Activated T-helper 1 cell treated with anti-CD3 and anti-CD28 coated beads, Interleukin-2, amount 50 U/mL, for 16 hours (primary cell): ENCODE results near the gene APOBEC3F.
"Not testable (repeated sequence)": the region's sequence is repeated elsewhere in the genome, so short reads cannot be mapped to it uniquely, and the experiment has no call there.

Experiments
- DNase-seq, 2 donors: peaks; one replicate each; pipeline ENCODE4 v3.0.0-alpha.2; 2020; ENCODE audit warnings: low read depth in 1 of 2, low spot score in 1 of 2

APOBEC3F gene

GRCh38 chr22:39026509-39027150 lies 14.0 kb upstream of the APOBEC3F start:
- DNase-seq: no peak

DNA sequence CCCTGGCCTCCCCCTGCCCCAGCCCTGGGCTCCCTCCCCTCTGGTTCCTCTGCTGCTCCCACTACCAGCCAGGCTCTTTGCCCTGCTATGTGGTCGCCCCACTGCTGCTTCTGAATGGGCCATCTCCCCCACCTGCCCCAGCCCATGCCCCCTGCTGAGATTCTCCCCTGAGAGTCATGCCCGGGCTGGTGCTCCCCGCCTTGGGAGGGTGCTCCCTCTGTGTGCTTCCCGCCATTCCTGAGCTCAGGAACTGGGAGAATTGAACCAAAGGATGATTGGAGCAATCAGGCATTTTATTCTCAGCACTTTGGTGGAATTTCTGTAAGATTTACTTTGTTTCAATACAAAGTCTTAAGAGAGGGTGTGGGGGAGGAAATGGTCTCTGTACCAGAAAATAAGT lies 12.9 kb upstream of the APOBEC3F start:
- DNase-seq: no peak

GRCh38 chr22:39028281-39028680 lies 12.4 kb upstream of the APOBEC3F start:
- no peak for DNase-seq

DNA sequence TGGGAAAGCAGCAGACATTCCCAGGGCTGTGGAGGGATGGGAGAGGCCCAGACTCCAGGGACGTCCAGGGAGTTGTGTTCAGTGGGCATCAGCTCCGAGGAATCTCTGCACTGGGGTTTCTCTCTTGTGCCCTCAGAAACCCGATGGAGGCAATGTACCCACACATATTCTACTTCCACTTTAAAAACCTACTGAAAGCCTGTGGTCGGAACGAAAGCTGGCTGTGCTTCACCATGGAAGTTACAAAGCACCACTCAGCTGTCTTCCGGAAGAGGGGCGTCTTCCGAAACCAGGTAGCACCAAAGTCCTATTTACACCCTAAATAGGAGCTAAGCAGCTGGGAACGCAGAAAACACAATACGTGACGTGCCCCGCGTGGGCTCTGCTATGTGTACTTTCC lies 11.4 kb upstream of the APOBEC3F start:
- no peak for DNase-seq

- DNase-seq: no peak
Measured at GRCh38 chr22:39030705-39031104, 10.0 kb upstream of the APOBEC3F start.

DNA sequence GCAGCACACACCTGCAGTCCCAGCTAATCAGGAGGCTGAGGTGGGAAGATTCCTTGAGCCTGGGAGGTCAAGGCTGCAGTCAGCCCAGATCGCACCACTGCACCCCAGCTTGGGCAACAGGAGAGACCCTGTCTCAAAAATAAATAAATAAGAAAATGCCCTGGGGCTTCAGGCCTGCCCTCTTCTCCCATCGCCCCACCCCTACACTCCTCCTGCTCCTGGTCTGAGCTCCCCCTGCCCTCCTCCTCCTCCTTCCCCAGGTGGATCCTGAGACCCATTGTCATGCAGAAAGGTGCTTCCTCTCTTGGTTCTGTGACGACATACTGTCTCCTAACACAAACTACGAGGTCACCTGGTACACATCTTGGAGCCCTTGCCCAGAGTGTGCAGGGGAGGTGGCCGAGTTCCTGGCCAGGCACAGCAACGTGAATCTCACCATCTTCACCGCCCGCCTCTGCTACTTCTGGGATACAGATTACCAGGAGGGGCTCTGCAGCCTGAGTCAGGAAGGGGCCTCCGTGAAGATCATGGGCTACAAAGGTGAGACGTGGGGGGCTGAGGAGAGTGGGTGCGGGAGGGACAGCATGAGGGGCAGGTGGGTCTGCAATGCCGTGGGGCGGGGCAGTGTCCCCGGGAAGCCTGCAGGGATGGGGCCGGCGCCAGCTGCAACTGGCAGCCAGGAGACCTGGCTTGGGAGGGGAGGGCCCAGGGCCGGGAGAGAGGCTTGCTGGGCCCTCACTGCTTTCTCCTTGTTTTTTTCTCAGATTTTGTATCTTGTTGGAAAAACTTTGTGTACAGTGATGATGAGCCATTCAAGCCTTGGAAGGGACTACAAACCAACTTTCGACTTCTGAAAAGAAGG lies 9.0 kb upstream of the APOBEC3F start:
- DNase-seq: not testable (repeated sequence)

- DNase-seq: not testable (repeated sequence)
Measured at GRCh38 chr22:39037071-39037470, 3.6 kb upstream of the APOBEC3F start.

DNA sequence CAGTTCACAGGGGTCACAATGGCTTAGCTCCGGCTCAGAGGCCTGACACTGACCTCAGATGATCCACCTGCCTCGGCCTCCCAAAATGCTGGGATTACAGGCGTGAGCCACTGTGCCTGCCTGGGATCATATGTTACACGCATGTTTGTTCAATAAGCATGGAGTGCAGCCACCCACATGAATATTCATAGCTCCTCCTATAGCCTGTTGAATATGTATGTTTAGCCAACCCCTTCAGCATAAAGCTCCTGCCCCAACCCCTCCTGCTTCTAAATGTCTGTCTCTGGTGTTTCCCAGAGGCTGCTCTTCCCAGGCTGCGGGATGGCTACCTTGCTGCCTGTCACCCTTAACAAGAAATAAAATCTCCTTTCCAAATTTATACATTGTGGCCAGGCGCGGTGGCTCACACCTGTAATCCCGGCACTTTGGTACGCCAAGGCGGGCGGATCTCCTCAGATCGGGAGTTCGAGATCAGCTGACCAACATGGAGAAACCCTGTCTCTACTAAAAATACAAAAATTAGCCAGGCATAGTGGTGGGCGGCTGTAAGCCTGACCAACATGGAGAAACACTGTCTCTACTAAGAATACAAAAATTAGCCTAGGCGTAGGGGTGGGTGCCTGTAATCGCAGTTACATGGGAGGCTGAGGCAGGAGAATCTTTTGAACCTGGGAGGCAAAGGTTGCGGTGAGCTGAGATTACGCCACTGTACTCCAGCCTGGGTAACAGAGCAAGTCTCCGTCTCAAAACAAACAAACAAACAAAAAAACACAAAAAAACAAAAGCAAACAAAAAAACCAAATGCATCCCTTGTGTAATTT lies 1.1 kb upstream of the APOBEC3F start:
- no peak for DNase-seq

- not testable (repeated sequence) for DNase-seq
Measured at GRCh38 chr22:39040155-39040537, 518 bp upstream of the APOBEC3F start.

DNA sequence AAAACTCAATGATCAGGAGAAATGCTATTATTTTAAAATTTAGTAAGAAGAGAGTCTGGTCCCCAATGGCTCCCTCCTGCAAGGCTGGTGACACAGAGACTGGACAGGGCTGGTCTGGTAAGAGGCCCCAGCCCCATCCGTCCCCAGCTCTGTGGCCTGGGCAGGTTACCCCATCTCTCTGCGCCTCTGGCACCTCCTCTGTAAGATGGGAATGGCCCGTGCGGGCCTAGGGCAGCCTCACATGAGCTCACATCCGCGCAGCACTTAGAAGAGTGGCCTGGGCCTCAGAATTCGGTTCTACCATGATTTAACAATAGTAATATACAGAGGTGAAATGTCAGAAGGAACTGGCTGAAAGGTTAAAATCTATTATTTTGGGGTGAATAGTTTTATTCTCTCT lies 1.2 kb downstream of the APOBEC3F start:
- DNase-seq: no peak

GRCh38 chr22:39043063-39043462 lies 2.4 kb downstream of the APOBEC3F start:
- DNase-seq: not testable (repeated sequence)

- DNase-seq: not testable (repeated sequence)
Measured at GRCh38 chr22:39045136-39045535, 4.5 kb downstream of the APOBEC3F start.

DNA sequence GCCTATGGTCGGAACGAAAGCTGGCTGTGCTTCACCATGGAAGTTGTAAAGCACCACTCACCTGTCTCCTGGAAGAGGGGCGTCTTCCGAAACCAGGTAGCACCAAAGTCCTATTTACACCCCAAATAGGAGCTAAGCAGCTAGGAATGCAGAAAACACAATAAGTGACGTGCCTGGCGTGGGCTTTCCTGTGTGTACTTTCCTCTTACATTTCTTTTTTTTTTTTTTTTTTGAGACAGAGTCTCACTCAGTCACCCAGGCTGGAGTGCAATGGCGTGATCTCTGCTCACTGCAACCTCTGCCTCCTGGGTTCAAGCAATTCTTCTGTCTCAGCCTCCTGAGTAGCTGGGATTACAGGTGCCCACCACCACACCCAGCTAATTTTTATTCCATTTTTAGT lies 8.8 kb downstream of the APOBEC3F start:
- not testable (repeated sequence) for DNase-seq

- not testable (repeated sequence) for DNase-seq
Measured at GRCh38 chr22:39051844-39052495, 11.3 kb downstream of the APOBEC3F start.

DNA sequence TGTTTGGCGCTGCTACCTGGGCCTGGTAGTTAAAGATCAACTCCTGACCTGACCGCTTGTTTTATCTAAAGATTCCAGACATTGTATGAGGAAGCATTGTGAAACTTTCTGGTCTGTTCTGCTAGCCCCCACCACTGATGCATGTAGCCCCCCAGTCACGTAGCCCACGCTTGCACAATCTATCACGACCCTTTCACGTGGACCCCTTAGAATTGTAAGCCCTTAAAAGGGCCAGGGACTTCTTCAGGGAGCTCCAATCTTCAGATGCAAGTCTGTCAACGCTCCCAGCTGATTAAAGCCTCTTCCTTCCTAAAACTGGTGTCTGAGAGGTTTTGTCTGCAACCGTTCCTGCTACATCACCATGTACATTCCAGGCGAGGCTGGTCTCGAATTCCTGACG lies 15.0 kb downstream of the APOBEC3F start:
- no peak for DNase-seq

DNA sequence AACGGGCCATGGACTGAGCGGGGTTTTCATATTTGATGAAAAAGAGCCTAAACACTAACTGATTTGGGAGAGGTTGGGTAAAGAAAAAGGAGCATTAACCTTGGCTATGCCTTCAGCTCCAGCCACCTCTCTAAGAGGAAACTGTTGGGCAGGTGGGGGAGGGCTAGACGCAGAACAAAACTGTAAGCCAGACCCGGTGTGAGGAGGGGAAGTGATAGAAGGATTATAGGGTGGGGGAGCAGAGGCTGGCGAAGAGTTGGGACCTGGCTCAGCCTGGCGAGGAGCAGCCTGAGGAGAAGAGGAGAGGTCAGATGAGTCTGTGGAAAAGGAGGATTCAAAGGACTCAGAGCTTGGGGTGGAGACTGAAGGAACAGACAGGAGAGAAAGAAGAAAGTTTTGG lies 20.6 kb downstream of the APOBEC3F start:
- DNase-seq: not testable (repeated sequence)

DNA sequence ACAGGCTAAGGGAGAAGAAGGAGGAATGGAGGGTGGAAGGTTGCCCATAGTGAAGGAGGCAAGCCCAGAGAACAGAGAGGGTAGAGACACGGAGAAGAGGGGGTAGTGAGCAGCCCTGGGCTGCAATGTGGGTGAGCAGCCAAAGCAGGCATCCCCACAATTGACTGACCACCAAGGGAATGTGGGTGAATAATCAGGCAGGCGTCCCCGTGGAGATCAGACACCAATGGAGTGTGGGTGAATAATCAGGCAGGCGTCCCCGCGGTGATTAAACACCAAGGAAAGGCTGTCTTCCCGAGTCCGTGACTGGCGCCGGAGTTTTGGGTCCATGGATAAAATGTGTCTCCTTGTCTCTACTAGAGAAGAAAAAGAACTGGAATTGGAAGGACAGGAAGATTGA lies 21.3 kb downstream of the APOBEC3F start:
- not testable (repeated sequence) for DNase-seq

GRCh38 chr22:39063904-39064303 lies 23.2 kb downstream of the APOBEC3F start:
- not testable (repeated sequence) for DNase-seq

DNA sequence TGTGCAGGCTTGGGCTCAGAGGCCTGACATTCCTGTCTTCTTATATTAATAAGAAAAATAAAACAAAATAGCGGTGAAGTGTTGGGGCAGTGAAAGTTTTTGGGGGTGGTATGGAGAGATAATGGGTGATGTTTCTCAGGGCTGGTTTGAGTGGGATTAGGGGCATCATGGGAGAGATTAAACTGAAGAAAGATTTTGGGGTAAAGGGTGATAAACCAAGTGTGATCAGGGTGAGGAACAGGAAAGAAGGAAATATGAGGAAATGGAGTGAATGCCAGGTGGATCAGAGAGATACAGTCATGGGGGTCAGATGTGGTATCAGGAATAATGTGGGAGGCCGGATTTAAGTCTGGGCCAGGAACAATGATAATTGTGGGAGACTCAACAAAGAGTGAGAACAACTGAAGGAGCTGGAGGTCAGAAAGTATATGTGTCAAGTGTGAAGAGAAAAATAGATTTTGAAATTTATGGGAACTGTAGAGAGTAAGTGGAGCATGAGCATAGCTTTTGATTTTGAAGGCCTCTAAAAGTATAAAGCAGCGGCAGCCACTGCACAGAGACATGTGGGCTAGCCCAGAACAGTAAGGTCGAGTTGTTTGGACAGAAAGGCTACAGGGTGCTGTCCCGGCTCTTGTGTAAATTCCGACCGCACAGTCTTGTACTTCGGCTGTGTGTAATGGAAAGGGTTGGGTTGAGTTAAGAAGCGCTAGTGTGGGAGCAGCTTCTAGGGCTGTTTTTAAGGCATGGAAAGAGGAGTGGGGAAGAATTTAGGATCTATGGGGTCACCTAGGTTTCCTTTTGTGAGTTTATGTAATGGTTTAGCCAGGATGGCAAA lies 26.0 kb downstream of the APOBEC3F start:
- not testable (repeated sequence) for DNase-seq
